GM23338 (cell line): ENCODE data around the gene KRT7. TPM values are rescaled to one million over a fixed set of nuclear protein-coding genes. Genes with fewer than 3 reads are reported as not detected.
A peak's percentile ranks its signal among the peaks of the same experiment; 100 is the strongest.

Source experiments
- ATAC-seq: fragments of 200-7000 bp; cut with Tn5 transposase; 3 replicates; pipeline ENCODE4 v1.9.1; 2020
- DNase-seq: peaks from one replicate; pipeline ENCODE4 v3.0.0-alpha.2; 2015; ENCODE audit warnings: low spot score
- H2AFZ ChIP-seq: fragments of 200-600 bp; sonication (generic); 2 replicates; pipeline ENCODE4 v1.8.0; 2016; ENCODE audit warnings: antibody characterized with exemption, mild to moderate bottlenecking, moderate library complexity
- H3F3A ChIP-seq: fragments of 200-600 bp; sonication (generic); replicated peaks from 2 replicates; pipeline ENCODE4 v1.8.0; 2017; ENCODE audit warnings: antibody characterized with exemption, mixed run types, low read depth
- H3K27ac ChIP-seq: fragments of 200-600 bp; sonication (generic); 2 replicates; pipeline ENCODE4 v1.6.1; 2016; ENCODE audit warnings: low read depth
- H3K27me3 ChIP-seq: fragments of 200-600 bp; sonication (generic); 2 replicates; pipeline ENCODE4 v1.8.0; 2016; ENCODE audit warnings: mild to moderate bottlenecking, mixed run types, moderate library complexity; ENCODE audit not compliant: insufficient read depth
- H3K36me3 ChIP-seq: fragments of 200-600 bp; sonication (generic); 2 replicates; pipeline ENCODE4 v1.8.0; 2016; ENCODE audit warnings: mild to moderate bottlenecking; ENCODE audit not compliant: insufficient read depth
- H3K4me1 ChIP-seq: fragments of 200-600 bp; sonication (generic); 2 replicates; pipeline ENCODE4 v1.8.0; 2016; ENCODE audit warnings: mild to moderate bottlenecking, moderate library complexity; ENCODE audit not compliant: insufficient read depth
- H3K4me2 ChIP-seq: fragments of 200-600 bp; sonication (generic); 2 replicates; pipeline ENCODE4 v1.7.1; 2017; ENCODE audit warnings: mixed run types
- H3K4me3 ChIP-seq: fragments of 200-600 bp; sonication (generic); 2 replicates; pipeline ENCODE4 v1.6.1; 2016; ENCODE audit warnings: mixed run types
- H3K79me2 ChIP-seq: fragments of 200-600 bp; sonication (generic); replicated peaks from 2 replicates; pipeline ENCODE4 v1.8.0; 2017; ENCODE audit warnings: mild to moderate bottlenecking; ENCODE audit not compliant: insufficient read depth
- H3K9me2 ChIP-seq: fragments of 200-600 bp; sonication (generic); 2 replicates; pipeline ENCODE4 v1.8.0; 2017; ENCODE audit not compliant: insufficient read depth
- H4K20me1 ChIP-seq: fragments of 200-600 bp; sonication (generic); replicated peaks from 2 replicates; pipeline ENCODE4 v1.8.0; 2017; ENCODE audit warnings: mild to moderate bottlenecking; ENCODE audit not compliant: insufficient read depth
- H3K27ac Mint-ChIP-seq: 2 replicates; pipeline ENCODE4 v1.8.0; 2020; ENCODE audit warnings: inconsistent platforms, mild to moderate bottlenecking, moderate library complexity, mixed read lengths
- H3K27me3 Mint-ChIP-seq: 3 replicates; pipeline ENCODE4 v1.8.0; 2022; ENCODE audit warnings: low read depth, mild to moderate bottlenecking, moderate library complexity, mixed read lengths, inconsistent platforms; ENCODE audit not compliant: insufficient read depth, poor library complexity
- H3K36me3 Mint-ChIP-seq: 3 replicates; pipeline ENCODE4 v1.8.0; 2021; ENCODE audit warnings: low read depth, mild to moderate bottlenecking, inconsistent platforms, moderate library complexity, mixed read lengths
- H3K4me1 Mint-ChIP-seq: 3 replicates; pipeline ENCODE4 v1.8.0; 2020; ENCODE audit warnings: mild to moderate bottlenecking, inconsistent platforms, mixed read lengths
- H3K4me3 Mint-ChIP-seq: 3 replicates; pipeline ENCODE4 v1.8.0; 2021; ENCODE audit warnings: moderate library complexity, mild to moderate bottlenecking, inconsistent platforms, mixed read lengths
- H3K9me3 Mint-ChIP-seq: 3 replicates; pipeline ENCODE4 v1.8.0; 2020; ENCODE audit warnings: moderate library complexity, mild to moderate bottlenecking, inconsistent platforms, mixed read lengths
- CTCF ChIP-seq, 2 experiments: fragments of 200-600 bp in 1 of 2; sonication (generic) in 1 of 2; conservative IDR thresholded peaks; 2 replicates each; pipeline versions ENCODE4 v1.5.1 to v1.6.1; 2016 to 2017; ENCODE audit warnings: antibody characterized with exemption in 2 of 2, low read depth in 2 of 2, mild to moderate bottlenecking in 2 of 2, moderate library complexity in 1 of 2
- EZH2 ChIP-seq: fragments of 200-600 bp; sonication (generic); IDR thresholded peaks from one replicate; pipeline ENCODE4 v1.8.0; 2017; ENCODE audit warnings: antibody characterized with exemption, mild to moderate bottlenecking, low read depth; ENCODE audit not compliant: unreplicated experiment
- NANOG ChIP-seq: IDR thresholded peaks from 2 replicates; pipeline ENCODE4 v1.6.1; 2016; ENCODE audit warnings: antibody characterized with exemption, borderline replicate concordance
- STAT1 ChIP-seq: IDR thresholded peaks from one replicate; pipeline ENCODE4 v1.6.1; 2016; ENCODE audit warnings: antibody characterized with exemption; ENCODE audit not compliant: unreplicated experiment
- ZNF331 ChIP-seq: fragments of 250-450 bp; sonication (Bioruptor Pico); IDR thresholded peaks from 2 replicates; pipeline ENCODE4 v1.5.0; 2020; ENCODE audit warnings: low read depth, mild to moderate bottlenecking, moderate library complexity
- polyA plus RNA-seq: library from polyadenylated mRNA; unstranded; fragments of >200 nt; fragmentation: Nextera tagmentation; extraction: Ambion mirVana; gene quantifications from 2 replicates; pipeline ENCODE4 v1.2.1, GENCODE V29; 2016
- total RNA-seq: library from RNA; depleted of rRNA; stranded (reverse); fragments of >200 nt; shearing (Covaris generic); gene quantifications from 2 replicates; pipeline ENCODE4 v1.2.3, GENCODE V29; 2014
- TF ChIP-seq, protein P1 (sequence below): fragments of 250-450 bp; sonication (Bioruptor Pico); IDR thresholded peaks from 2 replicates; pipeline ENCODE4 v1.5.0; 2020; ENCODE audit warnings: mild to moderate bottlenecking, moderate library complexity

KRT7 gene
- total and polyA plus RNA-seq, 2 experiments from 2014 or later: 6.5 to 9.4 TPM

- H3K9me2 ChIP-seq: 0 out of 2 replicates have a peak, but pooled peaks cover 3% of the 10 kb centered on the region
- no peak overlapping the region for H3K27ac Mint-ChIP-seq
These were observed 45.8 kb downstream of the KRT7 start for GRCh38 chr12:52278575-52279421.

DNA sequence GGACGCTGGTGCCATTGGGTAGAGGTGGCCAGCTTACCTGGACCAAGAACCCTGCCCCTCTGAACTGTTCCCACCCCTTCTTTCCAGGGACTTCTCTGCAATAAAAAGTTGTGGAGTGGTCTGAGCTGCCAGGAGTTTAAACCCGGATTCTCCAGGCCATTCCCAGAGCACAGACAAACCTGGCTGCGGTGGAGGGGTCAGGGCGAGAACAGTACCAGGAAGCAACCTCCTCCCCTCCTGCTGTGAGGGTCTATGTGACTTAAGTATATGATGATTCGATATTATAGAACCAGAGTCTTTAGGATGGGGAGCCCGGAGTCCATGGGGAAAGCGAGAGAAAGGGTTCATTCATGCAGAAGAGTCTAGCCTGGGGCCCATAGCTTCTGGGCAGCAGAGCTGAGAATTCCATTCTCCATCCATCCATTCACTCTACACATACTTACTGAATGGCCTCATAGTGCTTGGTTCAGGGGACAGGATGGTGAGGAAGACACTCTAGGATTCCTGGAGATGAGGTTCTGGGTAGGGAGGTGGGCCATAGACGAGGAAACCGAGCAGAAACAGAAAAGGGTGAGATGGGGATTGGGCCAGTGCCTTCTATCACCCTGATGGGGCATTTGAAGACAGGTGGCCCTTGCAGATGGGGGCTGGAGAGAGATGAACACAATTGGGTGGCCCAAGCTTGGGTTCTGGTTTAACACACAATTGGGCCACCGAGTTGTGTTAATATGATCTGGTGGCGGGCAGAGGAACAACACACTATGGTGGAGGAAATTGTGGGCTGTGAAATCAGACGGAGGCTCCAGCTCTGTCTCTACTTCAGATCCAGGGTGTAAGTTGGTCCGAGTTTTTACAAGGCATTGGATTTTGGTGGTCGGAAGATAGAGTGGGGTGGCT is 46.6 kb downstream of the KRT7 start:
- Histone ChIP-seq H2AFZ (no peak overlapping the region), H3K9me2 (0 out of 2 replicates have a peak, but pooled peaks cover 3% of the 10 kb centered on the region), H4K20me1 (no peaks in the 10 kb centered on the region), H3K4me2 (no peak overlapping the region), H3K27me3 (peaks cover 11% of the 10 kb centered on the region), H3F3A (no peaks in the 10 kb centered on the region), H3K36me3 (no peaks in the 10 kb centered on the region), H3K4me3 (no peak overlapping the region), H3K4me1 (no peaks in the 10 kb centered on the region; the same call in 1 of the 2 replicates), H3K79me2 (no peaks in the 10 kb centered on the region), H3K27ac (no peak overlapping the region)
- H3K4me3 Mint-ChIP-seq: 0 out of 3 replicates have a peak overlapping the region, but pooled peaks have one; percentile 6
- H3K36me3 Mint-ChIP-seq: no peaks in the 10 kb centered on the region
- no peak overlapping the region for H3K27ac Mint-ChIP-seq
- peaks cover 11% of the 10 kb centered on the region for H3K27me3 Mint-ChIP-seq
- ATAC-seq (no peak), DNase-seq (no peak)
- H3K4me1 Mint-ChIP-seq: no peaks in the 10 kb centered on the region
- no peaks in the 10 kb centered on the region for H3K9me3 Mint-ChIP-seq
- TF ChIP-seq NANOG: no peak
- TF ChIP-seq STAT1: no peak
- no peak for TF ChIP-seq EZH2
- TF ChIP-seq, protein P1, sequence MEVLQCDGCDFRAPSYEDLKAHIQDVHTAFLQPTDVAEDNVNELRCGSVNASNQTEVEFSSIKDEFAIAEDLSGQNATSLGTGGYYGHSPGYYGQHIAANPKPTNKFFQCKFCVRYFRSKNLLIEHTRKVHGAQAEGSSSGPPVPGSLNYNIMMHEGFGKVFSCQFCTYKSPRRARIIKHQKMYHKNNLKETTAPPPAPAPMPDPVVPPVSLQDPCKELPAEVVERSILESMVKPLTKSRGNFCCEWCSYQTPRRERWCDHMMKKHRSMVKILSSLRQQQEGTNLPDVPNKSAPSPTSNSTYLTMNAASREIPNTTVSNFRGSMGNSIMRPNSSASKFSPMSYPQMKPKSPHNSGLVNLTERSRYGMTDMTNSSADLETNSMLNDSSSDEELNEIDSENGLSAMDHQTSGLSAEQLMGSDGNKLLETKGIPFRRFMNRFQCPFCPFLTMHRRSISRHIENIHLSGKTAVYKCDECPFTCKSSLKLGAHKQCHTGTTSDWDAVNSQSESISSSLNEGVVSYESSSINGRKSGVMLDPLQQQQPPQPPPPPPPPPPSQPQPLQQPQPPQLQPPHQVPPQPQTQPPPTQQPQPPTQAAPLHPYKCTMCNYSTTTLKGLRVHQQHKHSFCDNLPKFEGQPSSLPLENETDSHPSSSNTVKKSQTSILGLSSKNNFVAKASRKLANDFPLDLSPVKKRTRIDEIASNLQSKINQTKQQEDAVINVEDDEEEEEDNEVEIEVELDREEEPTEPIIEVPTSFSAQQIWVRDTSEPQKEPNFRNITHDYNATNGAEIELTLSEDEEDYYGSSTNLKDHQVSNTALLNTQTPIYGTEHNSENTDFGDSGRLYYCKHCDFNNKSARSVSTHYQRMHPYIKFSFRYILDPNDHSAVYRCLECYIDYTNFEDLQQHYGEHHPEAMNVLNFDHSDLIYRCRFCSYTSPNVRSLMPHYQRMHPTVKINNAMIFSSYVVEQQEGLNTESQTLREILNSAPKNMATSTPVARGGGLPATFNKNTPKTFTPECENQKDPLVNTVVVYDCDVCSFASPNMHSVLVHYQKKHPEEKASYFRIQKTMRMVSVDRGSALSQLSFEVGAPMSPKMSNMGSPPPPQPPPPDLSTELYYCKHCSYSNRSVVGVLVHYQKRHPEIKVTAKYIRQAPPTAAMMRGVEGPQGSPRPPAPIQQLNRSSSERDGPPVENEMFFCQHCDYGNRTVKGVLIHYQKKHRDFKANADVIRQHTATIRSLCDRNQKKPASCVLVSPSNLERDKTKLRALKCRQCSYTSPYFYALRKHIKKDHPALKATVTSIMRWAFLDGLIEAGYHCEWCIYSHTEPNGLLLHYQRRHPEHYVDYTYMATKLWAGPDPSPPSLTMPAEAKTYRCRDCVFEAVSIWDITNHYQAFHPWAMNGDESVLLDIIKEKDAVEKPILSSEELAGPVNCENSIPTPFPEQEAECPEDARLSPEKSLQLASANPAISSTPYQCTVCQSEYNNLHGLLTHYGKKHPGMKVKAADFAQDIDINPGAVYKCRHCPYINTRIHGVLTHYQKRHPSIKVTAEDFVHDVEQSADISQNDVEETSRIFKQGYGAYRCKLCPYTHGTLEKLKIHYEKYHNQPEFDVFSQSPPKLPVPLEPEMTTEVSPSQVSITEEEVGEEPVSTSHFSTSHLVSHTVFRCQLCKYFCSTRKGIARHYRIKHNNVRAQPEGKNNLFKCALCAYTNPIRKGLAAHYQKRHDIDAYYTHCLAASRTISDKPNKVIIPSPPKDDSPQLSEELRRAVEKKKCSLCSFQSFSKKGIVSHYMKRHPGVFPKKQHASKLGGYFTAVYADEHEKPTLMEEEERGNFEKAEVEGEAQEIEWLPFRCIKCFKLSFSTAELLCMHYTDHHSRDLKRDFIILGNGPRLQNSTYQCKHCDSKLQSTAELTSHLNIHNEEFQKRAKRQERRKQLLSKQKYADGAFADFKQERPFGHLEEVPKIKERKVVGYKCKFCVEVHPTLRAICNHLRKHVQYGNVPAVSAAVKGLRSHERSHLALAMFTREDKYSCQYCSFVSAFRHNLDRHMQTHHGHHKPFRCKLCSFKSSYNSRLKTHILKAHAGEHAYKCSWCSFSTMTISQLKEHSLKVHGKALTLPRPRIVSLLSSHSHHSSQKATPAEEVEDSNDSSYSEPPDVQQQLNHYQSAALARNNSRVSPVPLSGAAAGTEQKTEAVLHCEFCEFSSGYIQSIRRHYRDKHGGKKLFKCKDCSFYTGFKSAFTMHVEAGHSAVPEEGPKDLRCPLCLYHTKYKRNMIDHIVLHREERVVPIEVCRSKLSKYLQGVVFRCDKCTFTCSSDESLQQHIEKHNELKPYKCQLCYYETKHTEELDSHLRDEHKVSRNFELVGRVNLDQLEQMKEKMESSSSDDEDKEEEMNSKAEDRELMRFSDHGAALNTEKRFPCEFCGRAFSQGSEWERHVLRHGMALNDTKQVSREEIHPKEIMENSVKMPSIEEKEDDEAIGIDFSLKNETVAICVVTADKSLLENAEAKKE (CRISPR knock-in tag): no peak
- TF ChIP-seq ZNF331 (CRISPR knock-in tag): no peak

More at GRCh38 chr12:52278575-52279421, 45.8 kb downstream of the KRT7 start:
- peak overlapping the region; percentile 60 for H3K4me3 ChIP-seq
- Mint-ChIP-seq H3K4me3 (peak overlapping the region; percentile 69), H3K9me3 (no peaks in the 10 kb centered on the region), H3K4me1 (no peaks in the 10 kb centered on the region), H3K27me3 (peaks cover 11% of the 10 kb centered on the region), H3K36me3 (no peaks in the 10 kb centered on the region)
- peak overlapping the region; percentile 93 for H3K4me2 ChIP-seq
- no peaks in the 10 kb centered on the region for H4K20me1 ChIP-seq
- H3K4me1 ChIP-seq: no peaks in the 10 kb centered on the region; the same call in 1 of the 2 replicates
- H2AFZ ChIP-seq: peak overlapping the region; percentile 100
- no peaks in the 10 kb centered on the region for H3K36me3 ChIP-seq
- DNase-seq: peak; percentile 72
- H3K27ac ChIP-seq: no peak overlapping the region
- no peaks in the 10 kb centered on the region for H3K79me2 ChIP-seq
- ATAC-seq: peak; percentile 99
- peak; percentile 71 to 90 for TF ChIP-seq CTCF (conservative IDR thresholded peaks at IDR 0.05; ENCODE audit: low read depth in 2 of 2)
- no peak for TF ChIP-seq NANOG
- H3K27me3 ChIP-seq: peaks cover 11% of the 10 kb centered on the region
- H3F3A ChIP-seq: no peaks in the 10 kb centered on the region
